GM18517 (cell line): Measurements from ENCODE around the gene RAB7A.

Source experiments
- ATAC-seq: cut with Tn5 transposase; IDR thresholded peaks from one replicate; pipeline ENCODE4 v1.9.1; 2021; ENCODE audit warnings: mild to moderate bottlenecking, moderate library complexity; ENCODE audit not compliant: unreplicated experiment

RAB7A gene

GRCh38 chr3:128786434-128787020 lies 60.5 kb downstream of the RAB7A start:
- no peak for ATAC-seq

- ATAC-seq, result peak; percentile 50
These were observed 61.6 kb downstream of the RAB7A start for GRCh38 chr3:128787256-128788253.

- no peak for ATAC-seq
These were observed 62.4 kb downstream of the RAB7A start for GRCh38 chr3:128788268-128788869.

- no peak for ATAC-seq
These were observed 68.2 kb downstream of the RAB7A start for GRCh38 chr3:128794067-128794768.

DNA sequence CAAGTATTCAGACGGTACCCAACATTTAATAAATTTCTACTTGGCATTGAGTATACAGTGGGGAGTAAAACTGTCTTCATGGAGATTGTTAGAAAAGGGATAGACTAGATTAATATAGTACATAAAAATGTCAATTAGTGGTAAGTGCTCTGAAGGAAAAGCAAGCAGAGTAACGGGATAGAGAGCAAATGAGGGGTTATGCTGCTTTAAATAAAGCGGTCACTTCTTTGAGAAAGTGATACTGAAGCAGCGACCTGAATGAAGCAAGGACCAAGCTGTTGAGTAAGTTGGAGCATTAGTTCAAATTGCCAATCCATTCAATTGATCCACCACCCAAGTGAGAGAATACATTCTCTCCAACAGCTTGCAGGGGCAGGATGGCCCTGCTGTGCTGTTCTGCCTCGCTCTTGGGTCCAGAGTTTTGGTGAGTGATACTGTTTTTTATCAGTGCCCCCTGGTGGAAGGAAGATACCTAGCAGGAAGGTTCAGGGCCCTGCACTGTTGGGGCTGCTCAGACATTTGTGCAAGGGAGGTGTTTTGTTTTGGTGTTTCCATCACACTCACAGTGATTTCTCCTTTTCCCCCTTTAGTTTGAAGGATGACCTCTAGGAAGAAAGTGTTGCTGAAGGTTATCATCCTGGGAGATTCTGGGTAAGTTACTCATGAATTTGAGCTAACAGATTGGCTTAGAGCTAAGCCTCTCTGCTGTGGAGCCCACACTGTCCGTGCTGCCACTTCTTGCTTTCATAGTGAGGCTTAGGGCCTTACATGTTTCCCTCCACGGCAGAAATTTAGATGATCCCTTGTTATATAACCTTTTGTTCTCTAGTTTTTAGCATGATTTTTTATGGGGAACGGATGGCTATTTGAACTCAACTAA lies 69.0 kb downstream of the RAB7A start:
- peak; percentile 88 for ATAC-seq

- no peak for ATAC-seq
These were observed 73.7 kb downstream of the RAB7A start for GRCh38 chr3:128799653-128800052.

DNA sequence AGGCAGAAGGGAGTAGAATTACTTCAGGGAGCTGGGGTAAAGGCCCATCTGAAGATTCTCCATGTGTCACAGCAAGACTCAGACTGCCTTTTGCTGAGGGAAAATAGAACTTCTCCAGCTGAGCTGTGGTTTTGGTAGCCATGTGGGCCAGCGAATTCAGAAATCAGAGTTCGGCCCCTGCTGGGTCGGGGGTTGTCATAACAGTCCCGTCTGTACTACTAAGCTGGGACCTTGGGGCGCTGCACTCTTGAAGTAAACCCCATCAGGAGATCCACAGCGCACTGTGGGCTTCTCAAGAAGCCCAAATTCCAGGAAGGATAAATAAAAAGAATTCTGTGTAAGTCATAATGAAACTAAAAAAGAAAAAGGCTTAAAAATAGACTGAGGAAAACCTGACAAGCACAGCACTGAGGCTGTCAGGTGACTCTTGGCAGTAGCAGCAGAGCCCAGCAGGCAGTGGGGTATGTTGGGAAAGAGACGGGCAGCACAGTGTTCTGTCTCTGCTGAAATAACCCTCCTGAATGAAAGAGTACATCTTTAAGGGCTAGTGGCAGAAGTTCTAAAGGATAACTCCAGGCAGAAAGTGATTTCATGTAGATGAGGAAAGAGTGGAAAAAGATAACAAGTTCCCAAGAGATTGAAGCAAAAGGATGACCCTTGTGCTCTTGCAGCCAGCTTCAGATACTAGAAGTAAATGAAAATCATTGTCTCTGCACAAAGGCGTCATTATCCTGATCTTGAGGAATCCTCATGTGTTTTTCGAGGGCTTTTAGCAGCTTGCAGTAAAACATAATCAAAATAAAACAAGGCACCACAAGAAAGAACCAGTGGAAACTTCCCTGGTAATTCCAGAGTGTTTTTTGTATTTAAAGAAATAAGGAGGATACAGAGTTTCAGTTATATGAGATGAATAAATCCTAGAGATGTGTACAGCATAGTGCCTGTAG lies 74.5 kb downstream of the RAB7A start:
- ATAC-seq, result no peak

DNA sequence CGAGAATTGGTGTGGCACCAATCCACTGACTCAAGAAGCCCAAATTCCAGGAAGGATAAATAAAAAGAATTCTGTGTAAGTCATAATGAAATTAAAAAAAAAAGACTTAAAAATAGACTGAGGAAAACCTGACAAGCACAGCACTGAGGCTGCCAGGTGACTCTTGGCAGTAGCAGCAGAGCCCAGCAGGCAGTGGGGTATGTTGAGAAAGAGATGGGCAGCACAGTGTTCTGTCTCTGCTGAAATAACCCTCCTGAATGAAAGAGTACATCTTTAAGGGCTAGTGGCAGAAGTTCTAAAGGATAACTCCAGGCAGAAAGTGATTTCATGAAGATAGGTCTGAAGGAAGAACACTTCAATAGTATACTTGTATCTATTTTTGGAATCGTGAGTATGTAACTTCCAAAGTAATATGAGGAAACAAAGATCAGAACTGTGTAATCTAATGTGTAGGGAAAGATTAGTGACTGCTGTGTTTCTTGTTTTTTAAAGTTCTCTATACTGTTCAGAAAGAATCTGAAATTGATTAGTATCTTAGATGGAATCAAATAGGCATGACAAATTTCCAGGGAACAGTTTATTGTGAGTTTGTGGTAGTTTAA lies 75.9 kb downstream of the RAB7A start:
- ATAC-seq, result no peak

GRCh38 chr3:128803307-128803706 lies 77.3 kb downstream of the RAB7A start:
- ATAC-seq, result no peak

DNA sequence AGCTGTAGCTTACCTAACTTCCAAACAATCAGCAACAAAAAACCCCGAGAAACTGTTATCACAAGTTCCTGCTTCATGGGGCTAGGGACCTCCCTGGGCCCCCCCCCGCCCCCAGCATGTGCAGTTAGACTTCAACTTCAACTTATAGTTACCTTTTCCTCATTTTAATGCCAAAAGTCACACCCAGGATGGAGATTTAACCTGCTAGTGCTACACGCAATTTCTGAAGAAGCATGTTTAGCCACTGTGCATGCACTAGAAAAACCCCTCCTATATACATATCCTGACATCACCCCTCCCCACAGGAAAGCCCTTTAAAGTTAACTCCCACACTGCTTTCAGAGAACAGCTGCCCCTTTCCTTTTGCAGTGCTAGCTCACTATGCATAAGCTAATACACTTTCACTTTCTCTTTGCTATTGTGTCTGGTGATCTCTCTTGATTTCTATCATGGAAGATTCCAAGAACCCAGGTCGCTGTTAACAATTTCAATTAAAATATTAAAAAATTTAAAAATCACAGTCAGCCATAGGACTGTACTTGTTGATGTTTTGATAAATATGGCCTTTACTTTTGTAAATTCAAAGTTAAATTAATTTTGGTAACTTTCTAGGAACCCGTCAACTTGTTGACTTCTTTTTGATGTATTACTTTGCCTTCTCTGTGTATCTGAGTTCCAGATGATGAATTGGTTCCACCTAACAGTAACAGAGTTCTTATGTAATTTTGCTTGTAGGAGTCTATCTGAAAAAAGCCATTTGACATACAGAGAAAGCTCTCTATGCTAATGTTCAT lies 78.2 kb downstream of the RAB7A start:
- peak; percentile 87 for ATAC-seq

DNA sequence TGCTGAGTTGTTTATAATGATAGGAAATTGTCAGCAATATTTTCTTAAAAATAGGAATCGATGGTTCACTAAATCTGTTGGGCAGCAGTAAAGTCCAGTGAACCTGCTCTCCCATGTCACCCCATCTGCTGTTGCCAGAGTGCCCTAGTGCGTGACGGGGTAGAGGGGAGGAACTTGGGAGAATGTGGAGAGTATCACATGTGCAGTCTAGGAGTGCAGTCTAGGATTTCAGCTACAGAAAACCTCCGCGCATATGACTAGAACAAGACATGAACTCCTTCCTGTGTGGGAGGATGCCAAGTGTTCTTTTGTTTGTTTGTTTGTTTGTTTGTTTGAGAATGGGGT lies 78.8 kb downstream of the RAB7A start:
- no peak for ATAC-seq

DNA sequence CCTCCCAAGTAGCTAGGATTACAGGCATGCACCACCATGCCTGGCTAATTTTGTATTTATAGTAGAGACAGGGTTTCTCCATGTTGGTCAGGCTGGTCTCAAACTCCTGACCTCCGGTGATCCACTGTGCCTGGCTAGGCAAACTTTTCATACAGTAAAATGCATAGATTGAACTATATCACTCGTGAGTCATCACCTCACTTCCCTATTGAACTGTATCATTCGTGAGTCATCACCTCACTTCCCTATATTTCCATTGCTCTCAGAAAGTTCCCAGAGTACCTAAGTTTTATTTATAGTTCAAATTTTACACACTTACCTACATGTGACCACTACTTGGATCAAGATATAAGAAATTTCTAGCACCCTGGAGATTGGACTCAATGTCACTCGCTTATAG lies 79.8 kb downstream of the RAB7A start:
- ATAC-seq, result no peak

- no peak for ATAC-seq
These were observed 80.6 kb downstream of the RAB7A start for GRCh38 chr3:128806588-128806987.

DNA sequence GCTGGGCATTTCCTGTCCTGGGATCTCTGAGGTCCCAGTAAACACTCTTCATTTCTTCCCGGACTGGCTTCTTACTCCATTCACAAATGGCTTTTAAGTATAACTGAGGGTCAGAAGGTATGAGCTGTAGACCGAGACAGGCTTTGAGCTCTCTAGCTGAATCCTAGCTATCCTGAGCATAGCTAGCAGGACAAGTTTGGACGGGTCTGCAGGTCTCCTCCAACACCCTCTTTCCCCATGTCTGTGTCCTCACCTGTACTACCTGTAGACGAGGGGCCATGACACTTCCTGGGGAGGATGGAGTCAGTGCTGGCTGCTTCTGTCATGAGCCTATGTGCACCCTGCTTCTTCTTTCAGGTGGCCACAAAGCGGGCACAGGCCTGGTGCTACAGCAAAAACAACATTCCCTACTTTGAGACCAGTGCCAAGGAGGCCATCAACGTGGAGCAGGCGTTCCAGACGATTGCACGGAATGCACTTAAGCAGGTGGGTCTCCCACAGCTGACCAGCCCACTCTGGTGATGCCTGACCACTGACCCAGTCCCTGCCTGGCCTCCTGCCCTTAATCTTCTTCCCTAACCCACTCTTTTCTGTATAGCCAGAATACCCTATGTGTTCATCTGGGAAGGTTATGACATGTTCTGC lies 81.3 kb downstream of the RAB7A start:
- ATAC-seq, result no peak

- no peak for ATAC-seq
These were observed 82.7 kb downstream of the RAB7A start for GRCh38 chr3:128808672-128809071.

GRCh38 chr3:128813097-128813496 lies 87.1 kb downstream of the RAB7A start:
- ATAC-seq, result no peak

GRCh38 chr3:128814060-128814459 lies 88.1 kb downstream of the RAB7A start:
- no peak for ATAC-seq
